Smooth muscle cell (in vitro differentiated cells): ENCODE measurements around the gene ZBTB42. TPM values are rescaled to one million over a fixed set of nuclear protein-coding genes. Genes with fewer than 3 reads are reported as not detected.

Experiments
- DNase-seq: peaks from one replicate; lab custom pipeline; 2025; ENCODE audit not compliant: unreplicated experiment; lab: John Stamatoyannopoulos, UW
- H2AFZ ChIP-seq: fragments of 200-600 bp; sonication (generic); 2 replicates; pipeline ENCODE4 v1.6.0; 2016; ENCODE audit warnings: antibody characterized with exemption, low read depth, mild to moderate bottlenecking
- H3F3A ChIP-seq: fragments of 200-600 bp; sonication (generic); 2 replicates; pipeline ENCODE4 v1.6.0; 2017; ENCODE audit warnings: antibody characterized with exemption, low read depth
- H3K27ac ChIP-seq: fragments of 200-600 bp; sonication (generic); 2 replicates; pipeline ENCODE4 v1.5.1; 2016; ENCODE audit warnings: low read depth, mild to moderate bottlenecking
- H3K27me3 ChIP-seq: fragments of 200-600 bp; sonication (generic); 2 replicates; pipeline ENCODE4 v1.6.1; 2016; ENCODE audit warnings: low read depth, mild to moderate bottlenecking
- H3K36me3 ChIP-seq: fragments of 200-600 bp; sonication (generic); 2 replicates; pipeline ENCODE4 v1.5.1; 2016; ENCODE audit warnings: low read depth
- H3K4me1 ChIP-seq: fragments of 200-600 bp; sonication (generic); 2 replicates; pipeline ENCODE4 v1.5.1; 2016; ENCODE audit warnings: low read depth
- H3K4me2 ChIP-seq: fragments of 200-600 bp; sonication (generic); 2 replicates; pipeline ENCODE4 v1.6.0; 2016; ENCODE audit warnings: mild to moderate bottlenecking
- H3K4me3 ChIP-seq: fragments of 200-600 bp; sonication (generic); 2 replicates; pipeline ENCODE4 v1.5.1; 2016; ENCODE audit warnings: mild to moderate bottlenecking
- H3K79me2 ChIP-seq: fragments of 200-600 bp; sonication (generic); 2 replicates; pipeline ENCODE4 v1.6.0; 2016; ENCODE audit warnings: low read depth, mild to moderate bottlenecking
- H3K9ac ChIP-seq: fragments of 200-600 bp; sonication (generic); 2 replicates; pipeline ENCODE4 v1.6.0; 2016; ENCODE audit warnings: low read depth
- H3K9me3 ChIP-seq: fragments of 200-600 bp; sonication (generic); replicated peaks from 2 replicates; pipeline ENCODE4 v1.5.1; 2016; ENCODE audit warnings: low read depth
- H4K20me1 ChIP-seq: fragments of 200-600 bp; sonication (generic); 2 replicates; pipeline ENCODE4 v1.6.0; 2016; ENCODE audit warnings: low read depth
- CTCF ChIP-seq: fragments of 200-600 bp; sonication (generic); IDR thresholded peaks from 2 replicates; pipeline ENCODE4 v1.5.1; 2017; ENCODE audit warnings: borderline replicate concordance, mild to moderate bottlenecking, antibody characterized with exemption; ENCODE audit not compliant: insufficient read depth, poor library complexity, severe bottlenecking
- WGBS: methylation state at CpG from one replicate; pipeline ENCODE4 v1.1.7; 2016; ENCODE audit warnings: low lambda C conversion rate; 5-methylcytosine and 5-hydroxymethylcytosine counted together
- polyA plus RNA-seq: library from polyadenylated mRNA; unstranded; fragments of >200 nt; fragmentation: Nextera tagmentation; extraction: Ambion mirVana; gene quantifications from 2 replicates; pipeline ENCODE4 v1.2.1, GENCODE V29; 2016
- total RNA-seq: library from RNA; depleted of rRNA; stranded (reverse); fragments of >200 nt; gene quantifications from 2 replicates; pipeline ENCODE4 v1.2.3, GENCODE V29; 2014

ZBTB42 gene
- total and polyA plus RNA-seq, 2 experiments from 2014 or later: 0.72 to 1.6 TPM

- 93% methylated on average over 9 of the region's 13 CpGs for WGBS
- Histone ChIP-seq H3K4me2 (no peak overlapping the region), H3F3A (no peaks in the 10 kb centered on the region), H2AFZ (no peak overlapping the region), H4K20me1 (peaks cover 97% of the 10 kb centered on the region), H3K9ac (no peak overlapping the region), H3K79me2 (peaks cover 37% of the 10 kb centered on the region), H3K27me3 (no peaks in the 10 kb centered on the region), H3K4me3 (no peak overlapping the region), H3K4me1 (no peaks in the 10 kb centered on the region), H3K27ac (no peak overlapping the region), H3K9me3 (no peaks in the 10 kb centered on the region), H3K36me3 (no peaks in the 10 kb centered on the region)
- no peak for TF ChIP-seq CTCF
- DNase-seq: no peak
These were observed 15.2 kb upstream of the ZBTB42 start for GRCh38 chr14:104785708-104786080.

GRCh38 chr14:104786091-104786586 lies 14.8 kb upstream of the ZBTB42 start:
- no peak overlapping the region for H3K4me3 ChIP-seq
- H3K36me3 ChIP-seq: no peaks in the 10 kb centered on the region
- no peak overlapping the region for H3K9ac ChIP-seq
- H3K4me2 ChIP-seq: no peak overlapping the region
- no peak for TF ChIP-seq CTCF
- peaks cover 41% of the 10 kb centered on the region for H3K79me2 ChIP-seq
- H3K4me1 ChIP-seq: no peaks in the 10 kb centered on the region
- DNase-seq: no peak
- no peak overlapping the region for H2AFZ ChIP-seq
- H3K9me3 ChIP-seq: no peaks in the 10 kb centered on the region
- no peak overlapping the region for H3K27ac ChIP-seq
- peaks cover 97% of the 10 kb centered on the region for H4K20me1 ChIP-seq
- 96% methylated on average over 7 of the region's 14 CpGs for WGBS
- no peaks in the 10 kb centered on the region for H3K27me3 ChIP-seq
- H3F3A ChIP-seq: no peaks in the 10 kb centered on the region

- TF ChIP-seq CTCF: no peak
- no peak overlapping the region for H3K4me3 ChIP-seq
- DNase-seq: no peak
- H3F3A ChIP-seq: no peaks in the 10 kb centered on the region
- WGBS: 96% methylated on average over 28 of the region's 30 CpGs
- no peak overlapping the region for H3K9ac ChIP-seq
- no peaks in the 10 kb centered on the region for H3K4me1 ChIP-seq
- no peak overlapping the region for H3K4me2 ChIP-seq
- H2AFZ ChIP-seq: no peak overlapping the region
- H3K9me3 ChIP-seq: no peaks in the 10 kb centered on the region
- H3K27ac ChIP-seq: no peak overlapping the region
- no peaks in the 10 kb centered on the region for H3K27me3 ChIP-seq
- H4K20me1 ChIP-seq: peaks cover 97% of the 10 kb centered on the region
- no peaks in the 10 kb centered on the region for H3K36me3 ChIP-seq
- H3K79me2 ChIP-seq: peaks cover 50% of the 10 kb centered on the region
These were observed 13.9 kb upstream of the ZBTB42 start for GRCh38 chr14:104786726-104787675.
